GM18526 (cell line): Measurements from ENCODE around the gene SPTA1.

Experiments used
- POLR2A ChIP-seq: IDR thresholded peaks from 3 replicates; pipeline ENCODE4 v1.6.1; 2011; ENCODE audit not compliant: insufficient read length; ENCODE audit errors: extremely low read depth

SPTA1 gene

DNA sequence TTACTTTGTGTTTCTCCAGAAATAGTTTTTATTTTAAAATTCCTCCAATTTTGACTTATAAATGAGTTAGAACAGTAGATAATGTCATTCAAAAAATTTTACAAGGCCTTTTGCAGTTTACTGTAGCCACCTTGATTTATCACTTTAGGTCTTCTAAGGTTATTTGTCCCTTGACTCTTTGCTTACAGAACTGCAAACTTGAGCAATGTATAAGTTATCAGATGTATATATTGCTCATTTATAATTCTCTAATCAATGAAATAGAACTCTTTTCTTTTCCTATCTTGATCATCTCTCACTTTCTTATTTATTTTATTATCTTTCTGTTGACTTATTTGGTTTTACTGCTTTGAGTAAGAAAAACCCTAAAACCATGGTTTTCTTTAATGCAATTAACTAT lies 5.8 kb upstream of the SPTA1 start:
- TF ChIP-seq POLR2A: no peak

DNA sequence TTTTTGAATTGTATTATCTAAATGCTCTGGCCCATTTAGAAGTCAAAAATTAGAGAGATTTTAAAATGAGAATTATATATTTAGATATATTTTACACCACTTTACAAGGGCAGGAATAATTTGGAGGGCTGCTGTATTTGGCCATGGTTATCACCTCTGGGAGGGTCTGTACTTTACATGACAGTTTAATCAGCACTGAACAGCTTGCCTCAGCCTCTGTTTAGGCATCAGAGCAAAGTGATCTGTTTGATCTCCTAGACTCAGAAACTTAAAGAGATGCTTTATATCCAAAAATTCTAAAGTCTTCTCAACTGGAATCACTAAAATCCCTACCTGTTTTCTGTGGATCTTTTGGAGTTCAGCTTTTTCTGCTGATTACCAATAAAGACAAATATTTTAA lies 5.4 kb upstream of the SPTA1 start:
- TF ChIP-seq POLR2A: no peak

GRCh38 chr1:158689875-158690274 lies 3.4 kb upstream of the SPTA1 start:
- no peak for TF ChIP-seq POLR2A

- TF ChIP-seq POLR2A: no peak
Observed at GRCh38 chr1:158689110-158689509, 2.6 kb upstream of the SPTA1 start.

DNA sequence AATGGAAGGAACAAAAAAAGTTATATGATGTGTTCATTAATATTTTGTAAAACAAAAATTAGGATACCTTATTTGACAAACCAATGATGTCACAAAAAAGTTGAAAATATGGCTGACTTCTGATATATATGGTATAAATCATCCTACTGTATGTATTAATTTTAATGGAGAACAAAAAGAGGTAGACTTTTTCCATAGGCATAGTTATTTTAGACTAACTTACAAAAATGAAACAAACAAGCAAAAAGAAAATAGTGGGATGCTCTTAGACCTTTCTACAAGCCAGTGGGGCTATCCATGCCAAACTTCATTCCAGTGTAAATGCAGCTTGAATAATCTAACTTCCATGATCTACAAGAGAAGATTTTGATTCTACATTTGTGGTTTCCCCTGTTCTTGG lies 522 bp upstream of the SPTA1 start:
- no peak for TF ChIP-seq POLR2A

DNA sequence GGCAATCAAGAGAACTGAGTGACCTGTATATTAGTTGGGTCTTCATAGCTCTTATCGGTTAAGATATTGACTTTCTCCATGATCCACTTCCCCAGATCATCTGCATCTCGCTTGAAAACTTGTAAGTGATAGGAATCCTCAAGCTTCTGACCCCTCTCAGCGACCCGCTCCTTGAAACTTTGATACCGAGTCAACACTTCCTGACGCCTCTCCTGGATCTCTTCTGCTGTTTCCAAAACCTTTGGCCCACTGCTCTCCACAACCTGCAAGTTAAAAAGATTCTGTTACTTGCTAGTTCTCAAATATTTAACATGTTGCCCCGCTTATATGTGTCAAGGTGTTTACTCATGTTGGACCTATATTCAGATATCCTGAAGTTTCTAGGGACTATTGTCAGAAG lies 1.4 kb downstream of the SPTA1 start:
- TF ChIP-seq POLR2A: no peak

- TF ChIP-seq POLR2A: no peak
Observed at GRCh38 chr1:158681606-158682005, 4.9 kb downstream of the SPTA1 start.

DNA sequence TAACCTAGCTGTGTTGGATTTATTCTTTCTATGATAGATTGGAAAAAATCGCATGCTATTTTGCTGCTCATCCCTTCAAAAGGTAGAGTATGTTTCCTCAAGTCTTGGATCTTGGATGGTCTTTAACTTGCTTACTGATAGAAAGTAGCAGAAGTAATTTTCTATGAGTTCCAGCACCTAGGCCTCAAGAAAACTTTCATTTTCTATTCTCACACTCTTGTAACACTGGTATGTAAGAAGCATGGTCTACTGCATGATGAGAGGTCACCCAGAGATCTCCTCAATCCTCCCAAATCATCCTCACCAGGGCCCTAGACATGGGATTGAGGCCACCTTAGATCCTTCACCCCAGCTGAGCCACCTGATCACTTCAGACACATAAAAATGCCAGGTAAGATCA lies 7.2 kb downstream of the SPTA1 start:
- TF ChIP-seq POLR2A: no peak

DNA sequence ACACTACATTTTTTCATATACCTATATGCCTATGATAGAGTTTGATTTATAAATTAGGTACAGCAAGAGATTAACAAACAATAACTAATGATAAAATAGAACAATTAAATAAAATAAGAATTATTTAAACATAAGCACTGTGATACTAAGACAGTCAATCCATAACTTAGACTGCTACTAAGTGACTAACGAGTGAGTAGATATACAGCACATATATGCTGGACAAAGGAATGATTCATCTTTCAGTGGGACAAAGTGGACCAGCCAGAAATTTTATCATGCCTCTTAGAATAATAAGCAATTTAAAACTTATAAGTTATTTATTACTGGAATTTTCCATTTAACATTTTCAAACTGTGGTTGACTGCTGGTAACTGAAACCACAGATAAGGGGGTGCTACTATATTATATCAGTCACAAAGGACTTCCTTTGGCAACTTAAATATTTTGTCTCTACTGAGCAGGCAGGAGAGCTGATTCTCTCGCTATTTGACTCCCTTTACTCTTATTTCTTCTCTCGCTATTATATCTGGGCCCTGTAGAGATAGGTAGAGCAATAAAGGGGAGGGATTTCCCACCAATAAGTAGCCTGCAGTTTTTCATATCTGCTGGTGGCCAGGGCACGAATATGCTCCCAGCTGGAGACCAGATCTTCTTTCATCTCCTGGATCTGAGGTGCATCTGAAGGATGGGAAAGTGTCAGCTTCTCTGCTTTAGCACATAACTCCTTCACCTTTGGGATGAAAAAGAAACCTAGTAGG lies 10.8 kb downstream of the SPTA1 start:
- no peak for TF ChIP-seq POLR2A

DNA sequence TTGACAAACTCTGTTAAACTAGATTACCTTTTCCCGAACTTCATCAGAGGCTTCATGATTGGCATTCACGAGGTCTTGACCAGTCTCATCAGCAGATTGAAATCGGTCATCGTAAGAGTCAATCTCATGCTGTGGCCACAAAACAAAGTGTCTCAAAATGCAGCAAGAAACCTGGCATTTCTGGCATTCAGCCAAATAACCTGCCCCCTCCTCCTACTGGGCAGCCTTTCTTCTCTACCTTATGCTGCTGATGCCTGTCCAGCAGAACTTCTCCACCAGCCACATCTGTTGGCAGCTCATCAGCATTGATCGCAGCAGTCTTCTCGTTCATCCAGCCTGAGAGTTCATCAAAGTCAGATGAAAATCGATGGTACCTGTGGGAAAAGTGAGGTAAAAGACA lies 12.2 kb downstream of the SPTA1 start:
- no peak for TF ChIP-seq POLR2A

DNA sequence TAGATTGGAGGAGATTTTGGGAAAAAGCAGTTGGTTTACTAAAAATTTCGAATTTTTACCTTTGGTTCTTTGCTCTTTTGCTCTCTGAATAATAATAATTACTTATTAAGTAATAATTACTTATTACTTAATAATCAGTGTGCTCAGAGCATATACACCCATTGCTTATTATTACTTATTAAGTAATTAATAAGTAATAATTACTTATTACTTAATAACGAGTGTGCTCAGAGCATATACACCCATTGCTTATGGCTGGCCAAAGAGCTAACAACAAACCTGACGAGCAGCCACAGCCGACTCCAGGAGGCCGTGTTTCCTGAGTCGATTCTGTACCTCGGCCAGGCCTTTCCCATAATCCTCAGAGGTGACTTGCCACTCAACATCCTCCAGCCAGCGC lies 20.5 kb downstream of the SPTA1 start:
- TF ChIP-seq POLR2A: no peak

- no peak for TF ChIP-seq POLR2A
Observed at GRCh38 chr1:158654571-158654970, 31.9 kb downstream of the SPTA1 start.

DNA sequence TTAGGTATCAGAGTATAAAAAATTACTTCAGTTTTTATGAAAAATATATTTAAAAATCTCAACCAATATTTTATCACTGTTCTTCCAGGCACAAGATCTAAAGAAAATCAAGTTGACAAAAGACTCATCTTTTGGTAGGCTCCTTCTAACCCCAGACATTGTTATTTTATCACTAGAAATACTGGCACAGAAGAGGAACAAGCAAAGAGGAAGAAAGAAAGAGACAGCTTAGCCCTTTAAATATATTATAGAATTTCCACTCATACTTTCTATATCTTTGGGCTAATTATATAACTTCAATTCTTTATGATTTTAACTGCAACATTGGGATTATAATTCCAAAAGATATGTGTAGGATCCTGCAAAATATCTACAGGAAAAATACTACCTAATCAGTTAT lies 32.4 kb downstream of the SPTA1 start:
- no peak for TF ChIP-seq POLR2A

DNA sequence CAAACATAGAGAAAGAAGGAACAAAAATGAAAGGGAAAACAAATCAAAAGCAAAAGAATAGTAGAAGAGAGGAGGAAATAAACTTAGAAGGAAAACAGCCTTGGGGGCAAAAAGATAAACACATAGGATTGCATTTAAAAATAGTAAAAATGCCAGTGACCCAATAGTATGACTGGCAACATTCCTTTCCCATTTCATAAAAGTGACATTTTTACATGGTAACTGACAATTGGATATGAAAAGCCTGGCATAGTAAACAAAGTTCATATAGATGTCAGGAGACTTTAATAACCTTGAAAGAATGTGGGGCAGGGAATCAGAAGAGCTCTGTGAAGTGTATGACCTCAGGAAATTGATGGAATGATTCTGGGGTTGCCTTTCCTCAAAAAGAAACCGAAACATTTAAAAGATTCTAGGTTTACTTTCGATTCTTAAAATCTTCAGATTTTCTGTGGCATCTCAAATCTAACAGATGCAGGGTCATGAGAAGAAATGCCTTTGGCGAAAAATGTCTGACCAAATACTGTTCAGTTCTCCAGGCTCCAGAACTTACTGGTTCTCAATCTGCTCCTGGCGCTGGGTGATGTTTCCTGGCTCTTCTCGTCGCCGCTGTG lies 33.7 kb downstream of the SPTA1 start:
- TF ChIP-seq POLR2A: no peak

DNA sequence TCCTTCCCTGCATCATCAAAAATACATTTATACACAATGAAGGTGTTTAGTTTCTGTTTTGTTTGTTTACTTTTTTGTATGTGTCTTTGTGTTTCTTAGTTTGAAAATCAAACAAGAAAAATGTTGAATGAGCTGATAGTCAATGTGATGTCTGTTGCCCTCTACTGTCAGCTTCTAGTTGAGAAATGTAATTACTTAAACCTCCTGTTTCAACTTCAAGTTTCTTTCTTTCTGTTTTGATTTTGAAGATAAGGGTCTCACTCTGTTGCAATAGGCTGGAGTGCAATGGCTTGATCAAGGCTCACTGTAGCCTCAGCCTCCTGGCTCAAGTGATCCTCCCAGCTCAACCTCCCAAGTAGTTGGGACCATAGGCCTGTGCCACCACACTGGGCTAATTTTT lies 37.5 kb downstream of the SPTA1 start:
- TF ChIP-seq POLR2A: no peak

DNA sequence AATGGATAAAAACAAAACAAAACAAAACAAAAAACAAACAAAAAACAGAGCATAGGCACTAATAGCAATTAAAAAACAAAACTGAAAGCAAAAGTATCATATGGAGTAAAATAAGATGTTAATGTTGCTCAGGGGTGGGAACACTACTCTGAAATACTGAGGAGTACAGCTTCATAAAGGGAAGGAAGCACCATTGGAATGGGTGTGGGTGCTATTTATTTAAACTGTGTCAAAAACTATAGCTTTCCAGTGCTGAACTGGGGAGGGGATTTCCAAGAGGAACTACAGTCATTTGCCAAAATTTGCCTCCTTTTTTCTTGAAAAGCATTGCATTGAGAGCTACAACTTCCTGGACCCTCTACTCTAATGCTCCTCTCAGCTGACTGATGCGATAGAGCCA lies 40.0 kb downstream of the SPTA1 start:
- TF ChIP-seq POLR2A: no peak

DNA sequence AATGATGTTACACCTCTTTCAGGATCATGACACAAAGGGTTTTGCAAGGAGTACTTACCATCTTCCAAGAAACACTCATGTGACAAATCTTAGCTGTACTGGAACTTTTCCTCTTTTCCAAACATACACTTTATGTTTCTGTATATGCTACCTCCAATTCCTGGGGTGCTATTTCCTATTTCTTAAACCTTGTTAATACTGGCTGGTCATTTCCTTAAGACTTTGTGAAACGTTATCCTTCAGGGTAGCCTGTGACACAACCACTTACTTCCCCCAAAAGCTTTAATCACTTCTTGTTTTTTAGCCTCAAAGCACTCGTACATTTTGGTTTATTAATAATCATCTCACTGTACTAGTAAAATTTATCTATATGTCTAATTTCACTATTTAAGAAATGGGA lies 42.1 kb downstream of the SPTA1 start:
- TF ChIP-seq POLR2A: no peak

- no peak for TF ChIP-seq POLR2A
Observed at GRCh38 chr1:158638904-158639303, 47.6 kb downstream of the SPTA1 start.

- no peak for TF ChIP-seq POLR2A
Observed at GRCh38 chr1:158638146-158638545, 48.4 kb downstream of the SPTA1 start.
